ENCODE measurements around the gene COL8A1. TPM values are rescaled to one million over a fixed set of nuclear protein-coding genes. Genes with fewer than 3 reads are reported as not detected.
"Not testable (repeated sequence)": the region's sequence is repeated elsewhere in the genome, so short reads cannot be mapped to it uniquely, and the experiment has no call there.

Gene COL8A1
- 1 to 10 TPM in 2 of 6 experiments, under 1 TPM in 4; 0.56 to 1.5 (median 0.79) TPM for total RNA-seq
- long read RNA-seq = 0 reads

- H3K9me3 ChIP-seq = no peaks in the 10 kb centered on the region
- no peak within 1 kb of the TSS for H3K27ac ChIP-seq
- no peak for TF ChIP-seq POLR2A (IDR thresholded peaks at IDR 0.05)
- no peak for TF ChIP-seq CTCF (IDR thresholded peaks at IDR 0.05)
- no peaks in the 10 kb centered on the region for H3K36me3 ChIP-seq
- H3K27me3 ChIP-seq = peaks cover 0 to 8% of the 10 kb centered on the region in 2 donors
- WGBS (ENCODE audit: insufficient coverage, low coverage, low lambda C conversion rate, missing lambda C conversion rate) = 5% methylated on average over 26 of the region's 26 CpGs
- H3K4me1 ChIP-seq = peaks cover 0 to 8% (median 0%) of the 10 kb centered on the region in 4 donors
- intact Hi-C loops (cut with DNase I) = no loop called here
- DNase-seq (peak in 1 of 3 donors; percentile 21), ATAC-seq (peak; percentile 41 to 84 (median 50))
- peak within 1 kb of the TSS in 2 of 3 donors; percentile 9 to 30 for H3K4me3 ChIP-seq
Observed at GRCh38 chr3:99638167-99638948, at the start of gene COL8A1. COL8A1 (plus strand) TSS chr3:99638594; CDS start chr3:99790683, 152,089 bp downstream.

GRCh38 chr3:99589168-99589567 is 49.2 kb upstream of the COL8A1 start:
- intact Hi-C loops (cut with DNase I); H3K4me1 ChIP-seq; H3K27ac ChIP-seq; ATAC-seq; H3K27me3 ChIP-seq; H3K36me3 ChIP-seq; H3K9me3 ChIP-seq; DNase-seq; H3K4me3 ChIP-seq: not testable (repeated sequence)
- no CpG with 5 or more reads among the region's 4 CpGs for WGBS (ENCODE audit: insufficient coverage, low coverage, low lambda C conversion rate, missing lambda C conversion rate)

- no peaks in the 10 kb centered on the region for H3K4me1 ChIP-seq
- intact Hi-C loops (cut with DNase I) = no loop called here
- TF ChIP-seq POLR2A (IDR thresholded peaks at IDR 0.05) (no peak), CTCF (IDR thresholded peaks at IDR 0.05) (no peak)
- ATAC-seq (no peak), DNase-seq (no peak)
- no peak overlapping the region for H3K4me3 ChIP-seq
- H3K27ac ChIP-seq = no peak overlapping the region
- H3K9me3 ChIP-seq = no peaks in the 10 kb centered on the region
- no peaks in the 10 kb centered on the region for H3K27me3 ChIP-seq
- H3K36me3 ChIP-seq = no peaks in the 10 kb centered on the region
- 65% methylated on average over 5 of the region's 5 CpGs for WGBS (ENCODE audit: insufficient coverage, low coverage, low lambda C conversion rate, missing lambda C conversion rate)
Observed at GRCh38 chr3:99599894-99600293, 38.5 kb upstream of the COL8A1 start.

GRCh38 chr3:99601515-99601914 is 36.9 kb upstream of the COL8A1 start:
- Histone ChIP-seq H3K36me3 (no peaks in the 10 kb centered on the region), H3K27me3 (no peaks in the 10 kb centered on the region), H3K9me3 (no peaks in the 10 kb centered on the region), H3K27ac (no peak overlapping the region), H3K4me3 (no peak overlapping the region), H3K4me1 (no peaks in the 10 kb centered on the region)
- no peak for ATAC-seq
- intact Hi-C loops (cut with DNase I) = no loop called here
- WGBS (ENCODE audit: insufficient coverage, low coverage, low lambda C conversion rate, missing lambda C conversion rate) = 75% methylated on average over 1 of the region's 1 CpG
- TF ChIP-seq POLR2A (IDR thresholded peaks at IDR 0.05) (no peak), CTCF (IDR thresholded peaks at IDR 0.05) (no peak)
- no peak for DNase-seq

- no peaks in the 10 kb centered on the region for H3K36me3 ChIP-seq
- ATAC-seq (no peak), DNase-seq (no peak)
- WGBS (ENCODE audit: insufficient coverage, low coverage, low lambda C conversion rate, missing lambda C conversion rate) = 38% methylated on average over 3 of the region's 3 CpGs
- H3K4me1 ChIP-seq = no peaks in the 10 kb centered on the region
- TF ChIP-seq POLR2A (IDR thresholded peaks at IDR 0.05) (no peak), CTCF (IDR thresholded peaks at IDR 0.05) (no peak)
- H3K9me3 ChIP-seq = no peaks in the 10 kb centered on the region
- no peaks in the 10 kb centered on the region for H3K27me3 ChIP-seq
- H3K4me3 ChIP-seq = no peak overlapping the region
- intact Hi-C loops (cut with DNase I) = no loop called here
- H3K27ac ChIP-seq = no peak overlapping the region
Observed at GRCh38 chr3:99602183-99602582, 36.2 kb upstream of the COL8A1 start.
